ENCODE measurements around the gene TGFBI.

DNA sequence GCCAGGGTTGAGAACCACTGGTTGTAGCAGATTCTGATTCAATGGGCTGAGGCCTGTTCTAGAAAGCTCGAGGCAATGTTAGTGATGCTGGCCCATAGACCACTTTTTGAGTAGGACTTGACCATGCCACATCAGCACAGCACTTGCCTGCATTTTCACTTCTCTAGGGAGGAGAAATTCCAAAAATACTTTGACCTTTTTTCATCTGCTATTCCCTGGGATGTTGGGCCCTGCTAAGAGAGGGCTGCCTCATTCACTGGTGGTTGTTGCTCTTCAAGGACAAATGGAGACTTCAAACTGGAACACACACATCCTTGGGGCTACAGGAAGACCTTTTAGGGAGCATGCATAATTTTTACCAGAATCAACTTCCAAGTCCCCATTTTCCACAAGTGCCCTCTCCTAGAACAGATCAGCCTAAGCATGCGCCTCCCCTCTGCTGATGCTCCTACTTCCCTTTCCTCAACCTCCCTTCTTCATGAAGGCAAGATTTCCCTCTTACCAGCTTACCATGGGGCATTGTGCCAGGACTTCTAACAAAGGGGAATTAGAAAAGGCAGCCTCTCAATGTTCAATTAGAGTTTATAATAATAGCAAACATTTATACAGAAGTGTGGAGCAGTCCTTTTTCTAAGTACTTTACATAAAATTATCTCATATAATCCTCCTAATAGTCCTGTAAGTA lies 12.7 kb upstream of the TGFBI start:
- TF ChIP-seq, protein P1, sequence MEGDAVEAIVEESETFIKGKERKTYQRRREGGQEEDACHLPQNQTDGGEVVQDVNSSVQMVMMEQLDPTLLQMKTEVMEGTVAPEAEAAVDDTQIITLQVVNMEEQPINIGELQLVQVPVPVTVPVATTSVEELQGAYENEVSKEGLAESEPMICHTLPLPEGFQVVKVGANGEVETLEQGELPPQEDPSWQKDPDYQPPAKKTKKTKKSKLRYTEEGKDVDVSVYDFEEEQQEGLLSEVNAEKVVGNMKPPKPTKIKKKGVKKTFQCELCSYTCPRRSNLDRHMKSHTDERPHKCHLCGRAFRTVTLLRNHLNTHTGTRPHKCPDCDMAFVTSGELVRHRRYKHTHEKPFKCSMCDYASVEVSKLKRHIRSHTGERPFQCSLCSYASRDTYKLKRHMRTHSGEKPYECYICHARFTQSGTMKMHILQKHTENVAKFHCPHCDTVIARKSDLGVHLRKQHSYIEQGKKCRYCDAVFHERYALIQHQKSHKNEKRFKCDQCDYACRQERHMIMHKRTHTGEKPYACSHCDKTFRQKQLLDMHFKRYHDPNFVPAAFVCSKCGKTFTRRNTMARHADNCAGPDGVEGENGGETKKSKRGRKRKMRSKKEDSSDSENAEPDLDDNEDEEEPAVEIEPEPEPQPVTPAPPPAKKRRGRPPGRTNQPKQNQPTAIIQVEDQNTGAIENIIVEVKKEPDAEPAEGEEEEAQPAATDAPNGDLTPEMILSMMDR (IDR thresholded peaks at IDR 0.05 in 4 of 5, conservative IDR thresholded peaks at IDR 0.05 in 1 of 5), result no peak
- no peak for TF ChIP-seq POLR2A (IDR thresholded peaks at IDR 0.05)
